ENCODE data around the gene PRKCD. TPM values are rescaled to one million over a fixed set of nuclear protein-coding genes. Genes with fewer than 3 reads are reported as not detected.

Gene PRKCD
- total RNA-seq, 1 donor from 2014 or later: 9.9 TPM

DNA sequence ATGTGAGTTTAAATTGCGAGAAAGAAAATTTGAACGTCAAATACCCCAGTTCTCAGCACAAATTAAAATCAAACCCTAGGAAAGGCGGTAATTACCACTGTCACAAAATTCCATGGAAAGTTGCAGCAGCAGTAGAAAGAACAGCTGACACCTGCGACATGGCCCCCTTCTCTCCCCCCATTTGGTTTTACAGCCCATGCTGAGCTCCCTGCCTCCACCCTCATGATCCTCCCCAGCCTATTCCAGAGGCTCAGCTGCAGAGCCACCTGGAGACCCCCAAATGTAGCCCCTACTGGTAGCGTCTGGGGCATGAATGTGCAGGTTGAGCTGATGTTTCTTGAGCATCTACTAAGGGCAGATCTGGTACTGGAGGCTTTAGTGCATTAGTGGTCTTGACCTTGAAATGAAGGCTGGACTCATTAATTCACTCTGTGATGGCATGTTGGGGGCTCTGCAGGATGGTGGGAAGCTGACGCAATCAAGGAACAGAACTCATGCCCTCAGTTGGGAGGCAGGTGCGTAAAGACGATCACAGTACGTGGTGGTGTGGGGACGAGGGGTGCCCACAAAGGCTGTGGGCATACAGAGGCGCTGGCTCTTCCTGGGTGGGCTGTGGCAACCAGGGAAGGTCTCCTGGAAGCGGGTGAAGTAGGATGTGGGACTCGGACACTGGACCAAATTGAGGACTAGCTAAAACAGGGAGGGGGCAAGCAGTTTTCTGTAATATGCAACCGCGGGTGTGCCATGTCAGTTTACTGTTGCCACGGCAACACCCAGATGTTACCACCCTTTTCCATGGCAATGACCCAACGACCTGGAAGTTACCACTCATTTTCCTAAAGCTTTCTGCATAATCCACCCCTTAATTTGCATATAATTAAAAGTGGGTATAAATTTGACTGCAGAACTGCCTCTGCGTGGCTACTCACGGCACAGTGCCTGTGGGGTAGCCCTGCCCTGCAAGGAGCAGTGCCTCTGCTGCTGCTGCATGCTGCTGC, 39.8 kb downstream of the PRKCD start:
- Mint-ChIP-seq H3K9me3 (ENCODE audit: unreplicated experiment) (no peaks in the 10 kb centered on the region), H3K4me3 (ENCODE audit: unreplicated experiment) (no peak overlapping the region), H3K27ac (ENCODE audit: unreplicated experiment) (no peak overlapping the region), H3K27me3 (ENCODE audit: unreplicated experiment) (peaks cover 8% of the 10 kb centered on the region), H3K36me3 (ENCODE audit: low read depth, unreplicated experiment) (peaks cover 5% of the 10 kb centered on the region), H3K4me1 (ENCODE audit: unreplicated experiment) (peaks cover 9% of the 10 kb centered on the region)
- no peak for DNase-seq (ENCODE audit: low spot score)
- TF ChIP-seq, protein P1, sequence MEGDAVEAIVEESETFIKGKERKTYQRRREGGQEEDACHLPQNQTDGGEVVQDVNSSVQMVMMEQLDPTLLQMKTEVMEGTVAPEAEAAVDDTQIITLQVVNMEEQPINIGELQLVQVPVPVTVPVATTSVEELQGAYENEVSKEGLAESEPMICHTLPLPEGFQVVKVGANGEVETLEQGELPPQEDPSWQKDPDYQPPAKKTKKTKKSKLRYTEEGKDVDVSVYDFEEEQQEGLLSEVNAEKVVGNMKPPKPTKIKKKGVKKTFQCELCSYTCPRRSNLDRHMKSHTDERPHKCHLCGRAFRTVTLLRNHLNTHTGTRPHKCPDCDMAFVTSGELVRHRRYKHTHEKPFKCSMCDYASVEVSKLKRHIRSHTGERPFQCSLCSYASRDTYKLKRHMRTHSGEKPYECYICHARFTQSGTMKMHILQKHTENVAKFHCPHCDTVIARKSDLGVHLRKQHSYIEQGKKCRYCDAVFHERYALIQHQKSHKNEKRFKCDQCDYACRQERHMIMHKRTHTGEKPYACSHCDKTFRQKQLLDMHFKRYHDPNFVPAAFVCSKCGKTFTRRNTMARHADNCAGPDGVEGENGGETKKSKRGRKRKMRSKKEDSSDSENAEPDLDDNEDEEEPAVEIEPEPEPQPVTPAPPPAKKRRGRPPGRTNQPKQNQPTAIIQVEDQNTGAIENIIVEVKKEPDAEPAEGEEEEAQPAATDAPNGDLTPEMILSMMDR (IDR thresholded peaks at IDR 0.05; ENCODE audit: unreplicated experiment): no peak

DNA sequence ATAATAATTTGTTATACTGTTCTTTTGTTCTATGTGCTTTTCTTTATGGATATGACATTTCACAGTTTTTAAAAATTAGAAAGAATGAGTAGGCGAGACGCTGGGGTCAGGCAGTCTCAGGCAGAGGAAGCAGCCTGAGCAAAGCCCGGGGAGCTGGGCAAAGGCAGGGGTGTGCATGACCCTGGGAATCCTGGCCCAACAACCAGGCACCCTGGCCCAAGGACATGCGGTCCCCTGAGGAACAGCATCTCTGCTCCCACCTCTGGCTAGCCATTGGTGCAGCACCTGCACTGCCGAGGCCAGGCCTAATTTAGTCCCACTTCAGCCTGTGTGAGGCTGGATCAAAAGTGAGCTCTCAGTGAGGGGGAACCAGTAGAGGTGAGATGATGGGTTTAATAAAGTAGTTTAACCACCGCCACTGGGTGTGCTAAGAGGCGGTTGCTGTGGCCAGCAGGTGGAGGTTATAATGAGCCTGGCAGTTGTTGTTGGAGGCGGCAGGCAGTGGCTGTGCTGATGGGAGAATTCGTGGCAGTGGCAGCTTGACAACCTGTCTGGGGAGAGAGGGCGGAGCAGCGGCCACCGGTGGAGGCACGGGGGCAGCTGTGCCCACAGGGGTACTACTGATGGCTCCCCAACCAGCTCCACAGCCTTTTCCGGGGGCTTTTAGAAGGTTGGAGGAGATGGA, 41.5 kb downstream of the PRKCD start:
- Mint-ChIP-seq H3K4me1 (ENCODE audit: unreplicated experiment) (peaks cover 9% of the 10 kb centered on the region), H3K9me3 (ENCODE audit: unreplicated experiment) (no peaks in the 10 kb centered on the region), H3K27me3 (ENCODE audit: unreplicated experiment) (peaks cover 7% of the 10 kb centered on the region), H3K27ac (ENCODE audit: unreplicated experiment) (no peak overlapping the region), H3K4me3 (ENCODE audit: unreplicated experiment) (no peak overlapping the region), H3K36me3 (ENCODE audit: low read depth, unreplicated experiment) (peaks cover 5% of the 10 kb centered on the region)
- DNase-seq (ENCODE audit: low spot score): no peak
- TF ChIP-seq, protein P1 (IDR thresholded peaks at IDR 0.05; ENCODE audit: unreplicated experiment): no peak

DNA sequence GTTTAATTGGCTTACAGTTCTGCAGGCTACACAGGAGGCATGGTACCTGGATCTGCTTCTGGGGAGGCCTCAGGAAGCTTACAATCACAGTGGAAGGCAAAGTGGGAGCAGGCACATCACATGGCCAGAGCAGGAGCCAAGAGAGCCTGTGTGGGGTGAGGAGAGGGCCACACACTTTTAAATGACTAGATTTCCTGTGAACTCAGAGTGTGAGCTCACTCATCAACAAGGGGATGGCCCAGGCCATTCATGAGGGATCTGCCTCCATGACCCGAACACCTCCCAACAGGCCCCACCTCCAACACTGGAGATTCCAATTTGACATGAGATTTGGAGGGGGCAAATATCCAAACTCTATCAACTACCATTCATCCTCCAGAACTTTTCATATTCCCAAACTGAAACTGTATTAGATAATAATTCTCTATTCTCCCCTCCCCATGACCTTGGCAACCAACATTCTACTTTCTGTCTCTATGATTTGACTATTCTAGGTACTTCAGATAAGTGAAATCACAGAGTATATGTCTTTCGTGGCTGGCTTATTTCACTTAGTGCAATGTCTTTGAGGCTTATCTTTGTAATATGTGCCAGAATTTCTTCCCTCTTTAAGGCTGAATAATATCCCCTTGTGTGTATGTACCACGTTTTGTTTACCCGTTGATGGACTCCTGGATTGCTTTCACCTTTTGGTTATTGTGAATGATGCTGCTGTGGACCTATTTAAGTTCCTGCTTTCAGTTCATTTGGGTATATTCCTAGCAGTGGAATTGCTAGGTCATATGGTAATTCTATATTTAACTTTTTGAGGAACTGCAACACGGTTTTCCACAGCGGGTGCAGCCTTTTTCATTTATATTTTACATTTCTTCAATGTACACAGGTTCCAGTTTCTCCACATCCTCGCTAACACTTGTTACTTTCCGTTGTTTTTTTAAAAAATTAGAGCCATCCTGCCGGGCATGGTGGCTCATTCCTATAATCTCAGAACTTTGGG, 51.0 kb downstream of the PRKCD start:
- H3K36me3 Mint-ChIP-seq (ENCODE audit: low read depth, unreplicated experiment): no peaks in the 10 kb centered on the region
- no peaks in the 10 kb centered on the region for H3K9me3 Mint-ChIP-seq (ENCODE audit: unreplicated experiment)
- DNase-seq (ENCODE audit: low spot score): no peak
- H3K4me1 Mint-ChIP-seq (ENCODE audit: unreplicated experiment): no peaks in the 10 kb centered on the region
- peaks cover 6% of the 10 kb centered on the region for H3K27me3 Mint-ChIP-seq (ENCODE audit: unreplicated experiment)
- H3K27ac Mint-ChIP-seq (ENCODE audit: unreplicated experiment): no peak overlapping the region
- TF ChIP-seq, protein P1 (IDR thresholded peaks at IDR 0.05; ENCODE audit: unreplicated experiment): no peak
- no peak overlapping the region for H3K4me3 Mint-ChIP-seq (ENCODE audit: unreplicated experiment)

DNA sequence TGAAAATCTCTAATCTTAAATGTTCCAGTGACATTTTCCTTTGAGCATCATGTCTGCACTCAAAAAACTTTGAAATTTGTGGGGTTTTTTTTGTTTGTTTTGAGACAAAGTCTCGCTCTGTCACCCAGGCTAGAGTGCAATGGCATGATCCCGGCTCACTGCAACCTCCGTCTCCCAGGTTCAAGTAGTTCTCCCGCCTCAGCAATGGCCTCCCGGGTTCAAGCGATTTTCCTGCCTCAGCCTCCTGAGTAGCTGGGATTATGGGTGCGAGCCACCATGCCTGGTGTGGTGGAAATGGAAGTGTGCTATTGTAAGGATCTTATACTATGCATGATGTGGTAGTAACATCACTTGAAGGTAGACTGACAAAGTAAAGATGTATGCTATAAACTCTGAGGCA, 52.3 kb downstream of the PRKCD start:
- TF ChIP-seq, protein P1 (IDR thresholded peaks at IDR 0.05; ENCODE audit: unreplicated experiment): no peak
- H3K36me3 Mint-ChIP-seq (ENCODE audit: low read depth, unreplicated experiment): no peaks in the 10 kb centered on the region
- H3K4me1 Mint-ChIP-seq (ENCODE audit: unreplicated experiment): peaks cover 3% of the 10 kb centered on the region
- no peak overlapping the region for H3K27ac Mint-ChIP-seq (ENCODE audit: unreplicated experiment)
- H3K27me3 Mint-ChIP-seq (ENCODE audit: unreplicated experiment): peaks cover 8% of the 10 kb centered on the region
- DNase-seq (ENCODE audit: low spot score): no peak
- no peaks in the 10 kb centered on the region for H3K9me3 Mint-ChIP-seq (ENCODE audit: unreplicated experiment)
- H3K4me3 Mint-ChIP-seq (ENCODE audit: unreplicated experiment): no peak overlapping the region

Data from endothelial cell (in vitro differentiated cells).